SU-DHL-6 (cell line): ENCODE measurements around the gene SETD4.

Experiments
- H2AFZ ChIP-seq: fragments of 200-600 bp; sonication (generic); 2 replicates; pipeline ENCODE4 v1.6.1; 2014; ENCODE audit warnings: low read depth, mild to moderate bottlenecking, moderate library complexity, mixed read lengths, antibody characterized with exemption, low read length; ENCODE audit not compliant: severe bottlenecking
- H3F3A ChIP-seq: fragments of 200-600 bp; shearing (Covaris generic); 2 replicates; pipeline ENCODE4 v1.6.0; 2016; ENCODE audit warnings: antibody characterized with exemption, mild to moderate bottlenecking; ENCODE audit not compliant: insufficient read depth
- H3K27ac ChIP-seq: fragments of 200-600 bp; sonication (generic); 2 replicates; pipeline ENCODE4 v1.5.1; 2016; ENCODE audit warnings: low read depth, mild to moderate bottlenecking, low read length, moderate library complexity, mixed read lengths
- H3K27me3 ChIP-seq: fragments of 200-600 bp; sonication (generic), shearing (Covaris generic); 2 replicates; pipeline ENCODE4 v1.6.0; 2014; ENCODE audit warnings: mild to moderate bottlenecking, low read length
- H3K36me3 ChIP-seq: fragments of 200-600 bp; sonication (generic); 2 replicates; pipeline ENCODE4 v1.6.1; 2014; ENCODE audit warnings: mild to moderate bottlenecking, low read length, mixed read lengths
- H3K4me2 ChIP-seq: fragments of 300-600, 200-600 bp; shearing (Covaris generic), sonication (generic); 2 replicates; pipeline ENCODE4 v1.6.0; 2014; ENCODE audit warnings: low read length, low read depth, mild to moderate bottlenecking; ENCODE audit not compliant: poor library complexity, severe bottlenecking
- H3K4me3 ChIP-seq: fragments of 200-600 bp; sonication (generic); 2 replicates; pipeline ENCODE4 v1.5.1; 2014; ENCODE audit warnings: antibody characterized with exemption, low read length, mild to moderate bottlenecking, mixed read lengths; ENCODE audit not compliant: insufficient read depth, poor library complexity, severe bottlenecking
- H3K79me2 ChIP-seq: fragments of 200-600 bp; sonication (generic); 2 replicates; pipeline ENCODE4 v1.6.1; 2014; ENCODE audit warnings: mild to moderate bottlenecking, low read length, moderate library complexity; ENCODE audit not compliant: insufficient read depth
- H3K9ac ChIP-seq: fragments of 200-600 bp; sonication (generic); 2 replicates; pipeline ENCODE4 v1.7.0; 2014; ENCODE audit warnings: mild to moderate bottlenecking, low read length
- H3K9me2 ChIP-seq: fragments of 200-600 bp; sonication (generic); replicated peaks from 2 replicates; pipeline ENCODE4 v1.6.1; 2014; ENCODE audit warnings: low read length; ENCODE audit not compliant: insufficient read depth
- H3K9me3 ChIP-seq: fragments of 200-600 bp; sonication (generic); 2 replicates; pipeline ENCODE4 v1.6.1; 2014; ENCODE audit warnings: low read length, mixed read lengths; ENCODE audit not compliant: insufficient read depth
- H4K20me1 ChIP-seq: fragments of 200-600 bp; sonication (generic); 2 replicates; pipeline ENCODE4 v1.6.1; 2014; ENCODE audit warnings: low read depth, mild to moderate bottlenecking, antibody characterized with exemption, low read length, moderate library complexity, mixed read lengths
- CTCF ChIP-seq: fragments of 200-600 bp; sonication (generic); IDR thresholded peaks from one replicate; pipeline ENCODE4 v1.5.1; 2017; ENCODE audit warnings: antibody characterized with exemption, mild to moderate bottlenecking, low read length, moderate library complexity; ENCODE audit not compliant: insufficient read depth, poor library complexity, severe bottlenecking
- EZH2phosphoT487 ChIP-seq: fragments of 200-600 bp; sonication (generic), shearing (Covaris generic); conservative IDR thresholded peaks from 2 replicates; pipeline ENCODE4 v1.6.1; 2018; ENCODE audit warnings: mild to moderate bottlenecking, antibody characterized with exemption, low read length, moderate library complexity, mixed read lengths

Gene SETD4

GRCh38 chr21:36028127-36029069, 31.9 kb downstream of the SETD4 start:
- no peak overlapping the region for H3K4me2 ChIP-seq
- no peaks in the 10 kb centered on the region for H3K79me2 ChIP-seq
- H2AFZ ChIP-seq, result no peak overlapping the region

GRCh38 chr21:36027347-36027746, 33.0 kb downstream of the SETD4 start:
- H3K27ac ChIP-seq, result no peak overlapping the region
- no peak overlapping the region for H2AFZ ChIP-seq
- H4K20me1 ChIP-seq, result no peaks in the 10 kb centered on the region

More at GRCh38 chr21:36028127-36029069, 31.9 kb downstream of the SETD4 start:
- Histone ChIP-seq H4K20me1 (no peaks in the 10 kb centered on the region), H3F3A (no peaks in the 10 kb centered on the region), H3K9ac (no peak overlapping the region), H3K4me3 (no peak overlapping the region), H3K9me2 (no peaks in the 10 kb centered on the region), H3K9me3 (no peaks in the 10 kb centered on the region), H3K36me3 (no peaks in the 10 kb centered on the region), H3K27me3 (no peaks in the 10 kb centered on the region), H3K27ac (no peak overlapping the region)
- TF ChIP-seq CTCF (peak; percentile 89), EZH2phosphoT487 (no peak)

GRCh38 chr21:36024782-36025181, 35.5 kb downstream of the SETD4 start:
- no peaks in the 10 kb centered on the region for H3K9me2 ChIP-seq

More at GRCh38 chr21:36027347-36027746, 33.0 kb downstream of the SETD4 start:
- no peaks in the 10 kb centered on the region for H3F3A ChIP-seq
- H3K79me2 ChIP-seq, result no peaks in the 10 kb centered on the region
- no peak overlapping the region for H3K4me2 ChIP-seq
- no peaks in the 10 kb centered on the region for H3K9me2 ChIP-seq
- no peaks in the 10 kb centered on the region for H3K36me3 ChIP-seq
- no peak overlapping the region for H3K4me3 ChIP-seq
- no peak overlapping the region for H3K9ac ChIP-seq
- no peaks in the 10 kb centered on the region for H3K9me3 ChIP-seq
- TF ChIP-seq CTCF (no peak), EZH2phosphoT487 (no peak)
- H3K27me3 ChIP-seq, result no peaks in the 10 kb centered on the region

More at GRCh38 chr21:36024782-36025181, 35.5 kb downstream of the SETD4 start:
- Histone ChIP-seq H3K27ac (no peak overlapping the region), H3K9me3 (no peaks in the 10 kb centered on the region), H3K79me2 (no peaks in the 10 kb centered on the region), H2AFZ (no peak overlapping the region), H3K27me3 (no peaks in the 10 kb centered on the region), H4K20me1 (no peaks in the 10 kb centered on the region), H3F3A (no peaks in the 10 kb centered on the region), H3K4me2 (no peak overlapping the region), H3K36me3 (no peaks in the 10 kb centered on the region), H3K4me3 (no peak overlapping the region), H3K9ac (no peak overlapping the region)
- TF ChIP-seq EZH2phosphoT487 (no peak), CTCF (no peak)
